ENCODE measurements around the gene SYVN1.
"Not testable (repeated sequence)": the region's sequence is repeated elsewhere in the genome, so short reads cannot be mapped to it uniquely, and the experiment has no call there.

SYVN1 gene

DNA sequence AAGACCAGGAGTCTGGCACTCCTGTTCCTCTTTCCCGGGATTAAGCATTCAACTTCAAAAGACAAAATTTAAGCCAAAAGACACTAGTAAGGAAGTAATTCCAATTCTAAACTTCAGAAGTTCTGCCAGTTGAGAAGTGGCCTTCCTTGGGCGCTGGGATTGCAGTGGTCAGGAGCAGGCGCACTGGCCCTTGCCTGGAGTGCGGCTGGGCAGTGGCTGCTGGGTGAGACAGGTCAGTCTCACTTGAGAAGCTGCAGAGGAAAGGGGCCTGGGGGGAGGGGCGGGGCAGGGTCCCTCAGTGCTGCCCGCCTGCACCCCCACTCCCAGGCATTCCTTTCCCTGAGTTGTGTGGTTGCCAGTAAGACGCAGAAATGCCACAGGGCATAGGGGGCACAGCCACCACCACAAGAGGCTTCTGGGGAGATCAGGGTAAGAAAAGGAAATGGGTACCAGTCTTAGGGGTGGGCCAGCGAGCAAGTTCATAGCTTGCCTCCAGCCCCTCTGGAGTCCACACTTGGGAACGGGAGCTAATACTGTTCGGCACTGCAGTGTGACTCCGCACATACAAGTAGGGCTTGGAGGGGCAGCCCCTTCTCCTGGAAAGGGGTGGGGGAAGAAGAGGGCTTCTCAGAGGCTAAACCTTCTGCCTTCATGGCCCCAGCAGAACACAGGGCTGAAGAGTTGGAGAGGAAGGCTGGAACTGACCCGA lies 6.7 kb downstream of the SYVN1 start:
- no peak for DNase-seq (ENCODE audit: low read depth in 2 of 2)

DNA sequence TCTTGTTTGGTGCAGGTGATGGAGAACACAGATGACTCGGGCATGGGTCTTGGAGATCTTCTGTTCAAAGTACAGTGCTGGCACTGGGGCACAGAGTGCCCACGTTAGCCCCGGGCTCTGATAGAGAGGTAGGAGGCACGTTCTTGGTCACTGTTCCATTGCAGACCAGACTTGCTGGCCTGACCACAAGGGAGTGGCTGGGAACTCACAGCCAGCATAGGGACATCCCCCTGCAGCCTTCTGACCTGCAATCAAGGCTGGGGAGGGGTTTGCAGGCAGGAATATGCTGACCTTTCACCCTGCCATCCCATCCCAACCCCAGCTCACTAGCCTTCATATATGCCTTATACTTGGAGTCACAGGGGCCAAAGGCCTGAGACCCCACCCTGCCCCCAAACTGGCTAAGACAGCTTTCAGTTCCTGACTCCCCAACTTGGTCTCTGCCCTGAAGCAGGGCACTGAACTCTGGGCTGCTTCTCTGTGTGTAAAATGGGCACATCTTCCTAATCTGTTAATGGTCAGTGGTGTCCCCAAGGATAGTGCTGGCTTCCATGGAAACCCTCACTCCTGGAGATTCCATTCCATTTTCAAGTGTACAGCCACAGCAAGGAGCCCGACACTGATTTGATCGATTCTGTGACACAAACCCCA lies 7.6 kb downstream of the SYVN1 start:
- DNase-seq (ENCODE audit: low read depth in 2 of 2): no peak

DNA sequence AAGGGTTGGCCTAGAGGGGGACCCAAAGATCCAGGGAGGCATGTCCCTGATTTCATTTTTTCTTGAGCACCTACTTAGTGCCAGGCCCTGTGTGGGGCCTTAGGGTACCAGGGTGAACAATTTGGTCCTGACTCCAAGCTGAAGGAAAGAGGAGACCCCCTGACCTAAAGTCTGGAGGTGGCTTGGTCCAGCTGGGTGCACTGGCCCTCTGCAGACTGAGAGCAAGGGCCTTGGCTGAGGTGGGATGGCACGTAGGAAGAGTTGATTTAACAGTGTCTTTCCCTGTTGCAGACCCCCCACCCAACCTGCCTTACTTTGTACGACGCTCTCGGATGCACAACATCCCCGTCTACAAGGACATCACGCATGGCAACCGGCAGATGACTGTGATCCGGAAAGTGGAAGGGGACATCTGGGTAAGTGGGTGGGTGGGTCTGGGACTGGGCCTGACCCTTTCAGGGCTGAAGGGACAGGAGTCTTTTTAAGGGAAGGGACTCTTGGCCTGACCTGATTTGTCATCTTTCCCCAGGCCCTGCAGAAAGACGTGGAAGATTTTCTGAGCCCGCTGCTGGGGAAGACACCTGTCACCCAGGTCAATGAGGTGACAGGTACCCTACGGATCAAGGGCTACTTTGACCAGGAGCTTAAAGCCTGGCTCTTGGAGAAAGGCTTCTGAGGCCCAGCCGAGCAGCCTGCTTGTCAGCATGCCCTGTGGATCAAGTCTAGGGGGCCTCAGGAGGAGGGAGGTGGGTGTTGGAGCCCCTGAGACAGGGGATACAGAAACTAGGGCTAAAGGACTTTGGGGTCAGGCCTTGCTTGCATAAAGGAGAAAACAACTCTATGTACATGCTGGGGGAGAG lies 8.9 kb downstream of the SYVN1 start:
- DNase-seq (ENCODE audit: low read depth in 2 of 2): no peak

DNA sequence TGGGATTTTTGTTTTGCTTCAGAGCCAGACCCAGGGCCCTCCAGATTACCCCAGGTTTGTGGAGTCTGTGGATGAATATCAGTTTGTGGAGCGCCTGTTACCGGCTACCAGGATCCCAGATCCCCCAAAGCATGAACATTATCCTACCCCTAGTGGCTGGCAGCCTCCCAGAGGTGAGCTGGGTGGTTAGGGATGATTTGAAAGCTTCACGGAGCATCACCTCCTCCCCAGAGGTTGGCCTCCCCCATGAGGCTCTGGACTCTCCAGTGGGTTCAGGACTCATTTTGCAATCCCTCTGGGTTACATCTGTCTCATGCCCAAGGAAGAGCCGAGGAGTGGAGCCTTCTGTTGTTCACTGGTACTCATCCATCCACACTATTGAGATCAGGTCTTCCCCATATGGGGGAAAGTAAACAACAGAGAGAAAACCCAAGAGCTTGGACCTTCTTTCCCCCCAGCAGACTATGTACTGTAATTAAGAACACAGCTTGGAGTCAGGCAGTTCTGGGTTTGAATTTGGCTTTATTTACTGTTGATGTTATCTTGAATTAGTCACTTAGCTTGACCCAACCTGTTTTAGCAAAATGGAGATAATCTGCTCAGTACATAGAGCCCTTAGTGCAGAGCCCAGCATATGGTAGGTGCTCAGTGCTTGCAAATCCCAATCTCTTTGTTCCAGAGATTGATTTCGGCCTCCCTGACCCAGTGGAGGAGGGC lies 9.7 kb downstream of the SYVN1 start:
- no peak for DNase-seq (ENCODE audit: low read depth in 2 of 2)

DNA sequence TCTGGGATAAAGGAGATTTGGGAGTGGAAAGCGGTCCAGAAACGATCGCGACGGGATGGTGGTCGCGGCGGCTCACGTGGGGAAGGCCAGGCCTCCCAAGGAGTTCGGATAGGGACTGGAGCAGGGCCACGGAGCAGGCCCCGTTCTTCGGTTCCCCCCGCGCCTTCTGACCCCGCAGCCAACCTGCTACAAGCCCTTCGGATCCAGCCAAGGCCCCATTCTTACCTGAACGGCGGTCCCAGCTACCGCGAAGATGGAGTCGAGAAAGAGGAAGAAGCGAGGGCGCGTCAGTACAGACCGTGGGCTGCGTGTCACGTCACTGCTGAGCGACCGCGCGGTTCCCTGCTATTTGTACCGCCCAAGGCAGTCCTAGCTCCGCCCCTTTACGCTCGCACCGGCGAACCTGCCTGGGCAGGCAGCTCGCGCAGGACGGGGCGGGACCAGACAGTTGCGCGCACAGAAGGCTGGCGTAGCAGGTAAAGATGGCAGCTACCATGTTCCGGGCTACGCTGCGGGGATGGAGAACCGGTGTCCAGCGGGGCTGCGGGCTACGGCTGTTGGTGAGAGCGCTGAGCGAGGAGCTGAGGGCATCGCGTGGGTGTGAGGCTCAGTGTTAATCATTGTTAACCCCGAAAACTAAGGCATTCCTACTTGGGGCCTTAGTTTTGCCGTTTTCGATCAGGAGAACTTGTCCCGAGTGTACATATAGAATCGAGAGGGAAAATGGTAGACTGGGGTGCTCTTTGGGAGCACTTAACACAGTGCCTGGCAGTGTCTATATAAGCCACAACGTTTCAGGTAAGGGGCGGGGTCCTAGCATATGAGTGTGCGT lies 12.2 kb downstream of the SYVN1 start, which contains the start of the genes FAU and MRPL49:
Gene FAU (minus strand): TSS at position 270 of the 832 bp plus-strand sequence. CDS start 321 bp downstream, outside the sequence.
Gene MRPL49 (plus strand): TSS at position 457 of the 832 bp plus-strand sequence. CDS start 26 bp downstream, at position 483.
- peak; percentile 97 to 100 for DNase-seq (ENCODE audit: low read depth in 2 of 2)

DNA sequence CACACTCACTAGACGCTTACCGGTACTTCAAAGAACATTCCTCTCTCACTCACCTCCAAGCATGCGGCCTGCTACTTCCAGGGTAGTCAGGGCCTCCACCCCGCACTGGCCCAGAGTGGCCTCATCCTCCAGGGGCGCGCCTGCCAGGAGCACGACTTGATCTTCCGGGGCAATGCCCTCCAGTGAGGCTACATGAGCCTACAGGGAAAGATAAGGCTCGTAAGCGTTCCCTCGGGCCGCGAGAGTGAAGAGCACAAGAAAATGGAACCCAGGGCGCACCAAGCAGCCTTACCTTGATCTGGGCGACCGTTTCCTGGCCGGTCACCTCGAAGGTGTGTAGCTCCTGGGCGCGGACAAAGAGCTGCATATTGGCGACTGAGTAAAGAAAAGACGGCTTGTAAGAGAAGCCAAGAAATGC lies 12.9 kb downstream of the SYVN1 start:
- no peak for DNase-seq (ENCODE audit: low read depth in 2 of 2)

DNA sequence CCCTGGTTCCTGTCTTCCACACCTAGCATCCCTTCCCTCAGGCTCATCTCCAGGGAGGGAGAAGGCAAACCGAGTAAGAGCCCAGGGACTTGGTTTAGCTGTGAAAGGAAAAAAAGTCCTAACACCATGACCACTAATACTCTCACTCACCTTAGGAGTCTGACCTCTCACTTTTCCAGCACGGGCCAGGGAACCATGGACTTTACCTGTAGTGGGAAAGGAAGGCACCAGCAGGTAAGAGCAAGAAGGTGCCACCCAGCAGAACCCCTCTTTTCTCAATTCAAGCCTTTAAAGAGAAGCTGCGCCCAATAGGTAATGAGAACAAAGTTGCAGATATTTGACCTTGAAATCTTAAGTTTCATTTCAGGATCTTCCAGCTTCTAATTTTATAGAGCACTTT lies 13.5 kb downstream of the SYVN1 start:
- no peak for DNase-seq (ENCODE audit: low read depth in 2 of 2)

DNA sequence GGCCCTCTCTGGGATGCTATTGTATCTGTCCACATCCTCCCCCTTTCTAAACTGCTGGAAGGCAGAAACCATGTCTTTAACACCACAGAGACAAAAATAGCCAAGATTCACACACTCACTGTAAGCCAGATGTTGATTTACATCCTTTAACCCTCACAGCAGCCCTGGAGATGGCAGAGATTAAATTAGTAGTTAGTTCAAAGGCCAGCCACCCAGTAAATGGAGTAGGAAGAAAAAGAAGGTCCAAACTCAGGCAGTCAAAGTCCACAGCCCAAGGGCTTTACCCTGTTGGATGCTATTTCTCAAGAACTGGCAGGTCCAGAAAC lies 14.7 kb downstream of the SYVN1 start:
- DNase-seq (ENCODE audit: low read depth in 2 of 2): no peak

DNA sequence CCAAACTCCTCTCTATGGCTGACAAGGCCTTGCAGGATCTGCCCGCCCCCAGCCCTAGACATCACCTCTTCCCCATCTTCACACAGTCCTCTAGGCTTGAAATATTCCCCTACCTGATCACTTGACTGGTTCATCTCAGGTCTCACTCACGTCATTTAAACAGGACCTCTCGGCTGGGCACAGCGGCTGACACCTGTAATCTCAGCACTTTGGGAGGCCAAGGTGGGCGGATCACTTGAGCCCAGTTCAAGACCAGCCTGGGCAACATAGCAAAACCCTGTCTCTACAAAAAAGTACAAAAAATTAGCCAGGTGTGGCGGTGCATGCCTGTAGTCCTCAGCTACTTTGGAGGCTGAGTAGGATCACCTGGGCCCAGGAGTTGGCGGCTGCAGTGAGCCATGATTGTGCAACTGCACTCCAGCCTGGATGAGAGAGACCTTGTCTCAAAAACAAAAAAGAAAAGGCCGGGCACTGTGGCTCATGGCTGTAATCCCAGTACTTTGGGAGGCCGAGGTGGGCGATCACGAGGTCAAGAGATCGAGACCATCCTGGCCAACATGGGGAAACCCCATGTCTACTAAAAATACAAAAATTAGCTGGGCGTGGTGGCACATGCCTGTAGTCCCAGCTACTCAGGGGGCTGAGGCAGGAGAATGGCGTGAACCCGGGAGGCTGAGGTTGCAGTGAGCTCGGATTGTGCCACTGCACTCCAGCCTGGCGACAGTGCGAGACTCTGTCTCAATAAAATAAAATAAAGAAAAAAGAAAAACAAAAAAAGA lies 15.2 kb downstream of the SYVN1 start:
- not testable (repeated sequence) for DNase-seq (ENCODE audit: low read depth in 2 of 2)

DNA sequence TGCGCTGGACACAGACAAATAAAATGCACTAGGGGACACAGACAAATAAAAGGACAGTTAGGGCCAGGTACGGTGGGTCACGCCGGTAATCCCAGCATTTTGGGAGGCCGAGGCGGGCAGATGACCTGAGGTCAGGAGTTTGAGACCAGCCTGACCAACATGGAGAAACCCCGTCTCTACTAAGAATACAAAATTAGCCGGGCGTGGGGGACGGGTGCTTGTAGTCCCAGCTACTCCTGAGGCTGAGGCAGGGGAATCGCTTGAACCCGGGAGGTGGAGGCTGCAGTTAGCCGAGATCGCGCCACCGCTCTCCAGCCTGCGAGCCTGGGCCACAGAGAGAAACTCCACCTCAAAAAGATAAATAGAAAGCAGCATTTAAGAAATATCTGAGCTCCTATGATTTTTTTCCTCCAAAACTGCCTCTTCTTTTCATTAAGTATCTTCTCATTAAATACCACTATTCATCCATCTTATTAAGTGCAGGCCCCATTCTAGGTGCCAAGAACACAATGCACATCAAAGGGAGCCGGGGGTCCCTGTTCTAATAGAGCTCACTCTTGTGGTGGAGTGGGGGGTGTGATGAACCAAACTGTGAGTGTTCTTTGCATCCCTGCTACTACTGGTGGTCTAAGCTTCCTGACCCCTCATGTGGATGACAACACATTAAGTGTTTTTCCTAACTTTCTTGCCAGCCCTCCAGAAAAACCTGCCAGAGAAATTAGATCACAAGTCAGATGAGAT lies 16.1 kb downstream of the SYVN1 start:
- DNase-seq (ENCODE audit: low read depth in 2 of 2): no peak

DNA sequence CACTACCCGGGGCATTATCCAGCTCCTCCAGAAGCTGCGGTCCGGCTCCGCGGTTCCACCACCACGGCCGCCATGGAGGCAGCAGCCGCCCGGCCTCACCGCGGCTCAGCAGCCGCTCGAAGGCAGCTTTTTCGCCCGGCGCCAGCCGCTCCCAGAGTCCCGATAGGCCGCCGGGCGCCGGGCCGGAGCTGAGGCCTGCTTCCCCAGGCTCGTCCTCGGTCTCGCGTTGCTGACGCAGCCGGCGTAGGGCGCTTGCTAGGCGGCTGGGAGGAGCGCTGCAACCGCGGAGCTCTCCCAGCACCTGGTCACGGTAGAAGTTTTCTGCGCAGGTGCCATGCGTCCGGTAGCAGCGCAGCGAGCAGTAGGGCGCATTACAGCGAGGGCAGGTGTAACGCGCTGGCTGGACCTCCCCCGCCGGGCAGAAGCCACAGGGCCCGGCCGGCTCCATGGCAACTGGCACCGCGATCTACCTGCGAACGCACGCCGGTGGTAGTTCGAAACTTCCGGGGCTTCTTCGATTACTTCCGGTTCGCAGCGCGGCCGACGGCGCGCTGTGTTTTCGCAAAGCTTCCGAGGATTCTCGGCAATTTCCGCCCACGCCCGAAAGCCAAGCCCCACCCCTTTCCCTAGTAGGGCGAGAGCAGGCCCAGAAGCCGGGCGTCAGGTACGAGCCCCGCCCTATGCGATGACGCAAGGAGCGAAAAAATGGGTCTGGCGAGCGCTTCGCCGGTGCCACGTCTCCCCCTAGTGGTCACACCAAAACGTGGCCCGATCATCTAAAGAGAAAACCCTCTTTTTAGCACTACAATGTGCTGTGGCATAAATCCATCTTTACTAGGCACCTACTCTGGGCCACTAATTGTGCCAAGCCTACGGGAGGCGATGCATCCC lies 16.9 kb downstream of the SYVN1 start, which contains the start of gene ZNHIT2:
Gene ZNHIT2 (minus strand): TSS at position 496 of the 891 bp plus-strand sequence. CDS start 48 bp downstream, at position 448.
- peak; percentile 100 for DNase-seq (ENCODE audit: low read depth in 2 of 2)

DNA sequence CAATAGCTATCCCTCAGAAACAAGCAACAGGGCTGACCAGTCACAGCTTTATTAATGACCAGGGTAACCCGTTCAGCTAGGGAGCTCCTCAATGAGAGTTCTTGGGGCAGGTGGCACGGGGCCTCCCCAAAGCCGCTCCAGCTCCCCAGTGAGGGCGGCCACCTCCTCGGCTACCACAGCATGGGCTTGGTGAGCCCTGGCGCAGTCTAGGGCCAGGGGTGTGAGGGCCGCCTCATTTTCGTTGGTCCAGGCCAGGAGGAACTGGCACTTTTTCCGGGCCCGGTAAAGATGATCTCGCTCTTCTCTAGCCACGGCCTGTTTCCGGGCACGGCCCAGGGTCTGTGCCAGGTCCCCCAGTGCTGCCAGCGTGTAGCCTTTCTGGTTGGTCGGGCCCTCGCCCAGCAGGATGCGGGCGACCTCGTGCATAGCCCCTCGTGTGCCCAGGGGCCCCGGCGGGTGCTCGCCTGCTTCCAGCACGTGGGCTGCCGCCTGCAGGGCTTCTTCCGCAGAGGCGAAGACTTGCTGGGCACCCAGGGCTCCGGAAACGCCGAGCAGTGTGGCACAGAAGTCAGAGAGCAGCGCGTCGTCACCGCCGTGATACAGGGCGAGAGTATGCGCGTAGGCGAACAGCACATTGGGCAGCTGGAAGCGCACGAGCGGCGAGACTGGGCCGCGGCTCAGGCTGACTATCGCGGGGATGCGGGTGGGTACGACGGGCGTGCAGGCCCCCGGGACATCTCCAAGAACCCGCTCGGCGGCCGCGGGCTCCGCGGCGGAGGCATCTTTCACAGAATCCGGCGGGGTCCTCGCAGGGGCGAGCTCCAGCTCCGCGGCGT lies 17.7 kb downstream of the SYVN1 start:
- DNase-seq (ENCODE audit: low read depth in 2 of 2): peak in 1 of 2 donors; percentile 54

DNA sequence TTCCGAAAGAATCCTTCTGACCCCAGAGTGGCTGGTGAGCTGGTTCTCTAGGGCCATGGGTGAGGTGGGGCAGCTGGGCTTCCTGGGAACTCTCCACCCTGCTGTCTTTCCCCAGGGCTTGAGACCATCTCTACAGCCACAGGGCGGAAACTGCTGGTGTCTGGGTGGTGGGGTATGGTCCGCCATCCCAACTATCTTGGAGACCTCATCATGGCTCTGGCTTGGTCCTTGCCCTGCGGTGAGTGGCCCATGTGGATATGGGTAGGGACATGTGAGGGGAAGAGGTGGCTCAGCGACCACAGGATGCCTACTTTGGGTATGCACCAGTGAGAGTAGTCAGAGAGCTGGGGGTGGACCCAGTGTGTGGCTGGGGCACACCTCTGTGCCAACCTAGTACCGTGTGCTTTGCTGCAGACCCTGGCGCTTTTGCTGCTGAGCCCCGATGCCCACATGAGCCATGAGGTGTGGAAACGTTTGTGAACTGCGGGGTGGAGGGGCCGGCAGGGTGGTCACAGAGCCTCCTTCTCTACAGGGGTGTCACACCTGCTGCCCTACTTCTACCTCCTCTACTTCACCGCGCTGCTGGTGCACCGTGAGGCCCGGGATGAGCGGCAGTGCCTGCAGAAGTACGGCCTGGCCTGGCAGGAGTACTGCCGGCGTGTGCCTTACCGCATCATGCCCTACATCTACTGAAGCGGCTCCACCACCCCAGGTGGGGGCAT lies 18.8 kb downstream of the SYVN1 start:
- no peak for DNase-seq (ENCODE audit: low read depth in 2 of 2)

DNA sequence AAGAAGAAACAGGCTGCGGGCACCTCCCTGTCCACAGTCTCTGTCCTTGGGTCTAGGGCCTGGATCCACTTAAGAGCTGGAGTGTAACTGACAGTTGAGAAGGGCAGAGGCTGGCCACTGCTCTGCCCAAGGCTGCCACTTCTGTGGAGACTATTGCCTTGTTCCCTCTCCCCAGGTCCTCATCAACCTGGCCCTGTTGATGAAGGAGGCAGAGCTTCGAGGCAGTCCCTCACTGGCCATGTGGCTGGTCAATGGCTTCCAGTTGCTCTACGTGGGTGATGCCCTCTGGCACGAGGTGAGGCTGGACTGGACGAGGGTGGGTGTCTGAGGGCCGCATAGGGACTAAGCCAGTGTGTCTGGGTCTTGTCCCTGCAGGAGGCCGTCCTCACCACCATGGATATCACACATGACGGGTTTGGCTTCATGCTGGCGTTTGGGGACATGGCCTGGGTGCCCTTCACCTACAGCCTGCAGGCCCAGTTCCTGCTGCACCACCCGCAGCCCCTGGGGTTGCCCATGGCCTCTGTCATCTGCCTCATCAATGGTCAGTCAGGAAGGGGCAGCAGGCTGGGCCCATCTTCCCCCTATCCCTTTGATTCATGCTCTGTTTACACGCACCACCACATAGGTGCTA lies 19.7 kb downstream of the SYVN1 start:
- DNase-seq (ENCODE audit: low read depth in 2 of 2): no peak

DNA sequence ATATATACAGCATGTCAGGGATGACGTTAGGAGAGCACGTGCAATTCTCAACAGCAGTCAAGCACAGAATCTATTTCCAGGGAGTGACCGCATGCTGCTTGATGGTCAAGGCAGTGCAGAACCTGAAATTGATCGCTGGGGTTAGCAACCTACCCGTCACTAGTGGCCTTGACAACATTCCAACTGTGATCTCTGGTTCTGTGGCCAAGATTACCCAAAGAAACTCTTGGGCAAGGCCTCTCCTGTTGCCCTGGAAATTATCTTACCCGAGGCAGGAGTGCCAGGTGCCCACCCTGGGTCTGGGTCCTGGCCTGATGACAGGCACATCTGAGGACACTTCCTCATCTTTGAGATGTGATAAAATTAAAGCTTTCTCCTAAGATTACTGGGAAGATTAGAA lies 20.5 kb downstream of the SYVN1 start:
- DNase-seq (ENCODE audit: low read depth in 2 of 2): no peak

DNA sequence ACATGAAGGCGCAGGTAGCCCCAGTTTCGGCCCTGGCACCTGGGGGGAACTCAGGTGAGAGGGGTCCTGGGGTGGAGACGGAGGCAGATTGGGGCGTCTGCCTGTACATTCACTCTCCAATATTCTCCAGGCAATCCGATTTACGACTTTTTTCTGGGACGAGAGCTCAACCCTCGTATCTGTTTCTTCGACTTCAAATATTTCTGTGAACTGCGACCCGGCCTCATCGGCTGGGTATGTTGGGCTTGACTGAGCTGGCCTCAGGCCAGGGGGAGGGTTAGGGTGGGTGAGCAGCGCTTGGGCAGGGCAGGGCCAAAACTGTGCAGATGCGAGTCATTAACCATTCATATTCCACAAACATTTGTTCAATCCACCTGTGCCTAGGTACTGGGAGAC lies 21.0 kb downstream of the SYVN1 start:
- DNase-seq (ENCODE audit: low read depth in 2 of 2): no peak

Measured in stimulated activated CD4-positive, alpha-beta T cell treated with anti-CD3 and anti-CD28 coated beads, Interleukin-4, amount 100 ng/mL, for 48 hours (primary cell).